Right atrium auricular region (tissue), 2 donors: ENCODE data around the gene TSPAN16. TPM values are rescaled to one million over a fixed set of nuclear protein-coding genes. Genes with fewer than 3 reads are reported as not detected.

ENCODE experiments used
- DNase-seq: peaks from one replicate; pipeline ENCODE4 v3.0.0-alpha.2; 2019; ENCODE audit warnings: low spot score
- H3K27ac ChIP-seq, 2 donors: fragments of 200-600 bp; sonication (generic); 1 replicate in 1 of 2; 2 replicates in 1 of 2; pipeline ENCODE4 v1.5.1; 2016 to 2019
- H3K27me3 ChIP-seq, 2 donors: fragments of 200-600 bp; sonication (generic); one replicate each; pipeline versions ENCODE4 v1.5.1 to v1.6.0; 2017 to 2019
- H3K36me3 ChIP-seq: fragments of 200-600 bp; sonication (generic); one replicate; pipeline ENCODE4 v1.5.1; 2016
- H3K4me1 ChIP-seq, 2 donors: fragments of 200-600 bp; sonication (generic); one replicate each; pipeline versions ENCODE4 v1.5.1 to v1.6.0; 2017 to 2019
- H3K4me3 ChIP-seq, 2 donors: fragments of 200-600 bp; sonication (generic); 1 replicate in 1 of 2; 2 replicates in 1 of 2; pipeline ENCODE4 v1.5.1; 2017 to 2019; ENCODE audit warnings: mild to moderate bottlenecking in 1 of 2, moderate library complexity in 1 of 2
- H3K9me3 ChIP-seq, 2 donors: fragments of 200-600 bp; sonication (generic); one replicate each; pipeline ENCODE4 v1.5.1; 2019
- CTCF ChIP-seq, 2 donors: fragments of 200-600 bp; sonication (generic); IDR thresholded peaks; one replicate each; pipeline ENCODE4 v1.5.1; 2019; ENCODE audit warnings: antibody characterized with exemption in 2 of 2
- total RNA-seq, 2 donors: library from RNA; depleted of rRNA; stranded (reverse); fragments of >200 nt; gene quantifications; one replicate each; pipeline ENCODE4 v1.1.0, GENCODE V29; 2016

Gene TSPAN16
- total RNA-seq, 2 donors from 2014 or later, result not detected

GRCh38 chr19:11290256-11290655, 5.7 kb upstream of the TSPAN16 start:
- H3K27me3 ChIP-seq, result no peaks in the 10 kb centered on the region
- no peaks in the 10 kb centered on the region for H3K36me3 ChIP-seq
- no peak overlapping the region for H3K4me3 ChIP-seq
- no peak for DNase-seq
- H3K9me3 ChIP-seq, result no peaks in the 10 kb centered on the region
- TF ChIP-seq CTCF (IDR thresholded peaks at IDR 0.05), result no peak
- peaks cover 0 to 25% of the 10 kb centered on the region in 2 donors for H3K4me1 ChIP-seq
- H3K27ac ChIP-seq, result no peak overlapping the region

- no peak overlapping the region for H3K4me3 ChIP-seq
- no peak for DNase-seq
- no peak for TF ChIP-seq CTCF (IDR thresholded peaks at IDR 0.05)
- H3K27me3 ChIP-seq, result no peaks in the 10 kb centered on the region
- H3K36me3 ChIP-seq, result no peaks in the 10 kb centered on the region
- peaks cover 0 to 26% of the 10 kb centered on the region in 2 donors for H3K4me1 ChIP-seq
- no peaks in the 10 kb centered on the region for H3K9me3 ChIP-seq
- no peak overlapping the region for H3K27ac ChIP-seq
These were observed 4.5 kb upstream of the TSPAN16 start for GRCh38 chr19:11291415-11291814.

- no peaks in the 10 kb centered on the region for H3K36me3 ChIP-seq
- TF ChIP-seq CTCF (IDR thresholded peaks at IDR 0.05), result no peak
- no peak overlapping the region for H3K4me3 ChIP-seq
- no peak for DNase-seq
- H3K27me3 ChIP-seq, result no peaks in the 10 kb centered on the region
- H3K27ac ChIP-seq, result no peak overlapping the region
- H3K4me1 ChIP-seq, result peaks cover 0 to 21% of the 10 kb centered on the region in 2 donors
- H3K9me3 ChIP-seq, result no peaks in the 10 kb centered on the region
These were observed 4.0 kb upstream of the TSPAN16 start for GRCh38 chr19:11291991-11292390.

GRCh38 chr19:11293433-11294389, 2.2 kb upstream of the TSPAN16 start:
- peak overlapping the region in 1 of 2 donors; percentile 31 for H3K4me3 ChIP-seq
- peaks cover 0 to 20% of the 10 kb centered on the region in 2 donors for H3K4me1 ChIP-seq
- peak; percentile 98 for DNase-seq
- no peaks in the 10 kb centered on the region for H3K27me3 ChIP-seq
- H3K27ac ChIP-seq, result peak overlapping the region; percentile 35 to 41
- no peaks in the 10 kb centered on the region for H3K9me3 ChIP-seq
- peak; percentile 98 for TF ChIP-seq CTCF (IDR thresholded peaks at IDR 0.05)
- H3K36me3 ChIP-seq, result no peaks in the 10 kb centered on the region

- Histone ChIP-seq H3K27me3 (no peaks in the 10 kb centered on the region), H3K9me3 (no peaks in the 10 kb centered on the region), H3K4me3 (no peak overlapping the region), H3K27ac (no peak overlapping the region), H3K4me1 (peaks cover 0 to 20% of the 10 kb centered on the region in 2 donors), H3K36me3 (no peaks in the 10 kb centered on the region)
- no peak for DNase-seq
- no peak for TF ChIP-seq CTCF (IDR thresholded peaks at IDR 0.05)
These were observed 780 bp upstream of the TSPAN16 start for GRCh38 chr19:11295180-11295579.
